Anterior cingulate cortex (tissue), 58 donors: ENCODE data around the gene ELP5.

Experiments used
- DNase-seq, 58 donors: peaks; one replicate each; lab custom pipeline; 2025; lab: John Stamatoyannopoulos, UW

ELP5 gene

GRCh38 chr17:7304179-7304578, 52.2 kb downstream of the ELP5 start:
- DNase-seq, result no peak

GRCh38 chr17:7306911-7307685, 55.1 kb downstream of the ELP5 start, which contains the start of gene EIF5A:
EIF5A (plus strand) TSS chr17:7307628; CDS start chr17:7309636, 2,008 bp downstream.
- peak; percentile 93 to 100 (median 99) for DNase-seq

GRCh38 chr17:7307686-7308624, 55.9 kb downstream of the ELP5 start:
- peak in 22 of 58 donors; percentile 32 to 69 (median 52) for DNase-seq

GRCh38 chr17:7308625-7309433, 56.8 kb downstream of the ELP5 start:
- DNase-seq, result peak in 43 of 58 donors; percentile 5 to 62 (median 28)
